Stimulated activated naive CD8-positive, alpha-beta T cell treated with anti-CD3 and anti-CD28 coated beads, Interleukin-15, Interleukin-2, amounts not matched to agents 100 U/mL and 50 U/mL, for 24 hours (primary cell): ENCODE results near the gene MRM3.
"Not testable (repeated sequence)": the region's sequence is repeated elsewhere in the genome, so short reads cannot be mapped to it uniquely, and the experiment has no call there.

Experiments
- ATAC-seq: fragments of 150-1000 bp; cut with Tn5 transposase; one replicate; pipeline ENCODE4 v1.10.0; 2021
- DNase-seq: peaks from one replicate; pipeline ENCODE4 v3.0.0; 2021

The MRM3 gene

GRCh38 chr17:753418-753817, 28.7 kb upstream of the MRM3 start:
- DNase-seq (no peak), ATAC-seq (no peak)

GRCh38 chr17:755319-755961, 26.7 kb upstream of the MRM3 start:
- not testable (repeated sequence) for ATAC-seq, DNase-seq

- ATAC-seq, DNase-seq: not testable (repeated sequence)
Measured at GRCh38 chr17:756010-756567, 26.1 kb upstream of the MRM3 start.

- DNase-seq, result no peak
- no peak for ATAC-seq
Measured at GRCh38 chr17:759964-760363, 22.2 kb upstream of the MRM3 start.

- DNase-seq, result no peak
Measured at GRCh38 chr17:760371-760770, 21.8 kb upstream of the MRM3 start.

GRCh38 chr17:767076-767475, 15.1 kb upstream of the MRM3 start:
- ATAC-seq (no peak), DNase-seq (no peak)

More at GRCh38 chr17:760371-760770, 21.8 kb upstream of the MRM3 start:
- no peak for ATAC-seq

GRCh38 chr17:773016-773415, 9.1 kb upstream of the MRM3 start:
- DNase-seq, result no peak

GRCh38 chr17:773467-774312, 8.5 kb upstream of the MRM3 start:
- peak; percentile 32 for DNase-seq
- peak; percentile 65 for ATAC-seq

More at GRCh38 chr17:773016-773415, 9.1 kb upstream of the MRM3 start:
- no peak for ATAC-seq

GRCh38 chr17:774313-774584, 7.9 kb upstream of the MRM3 start:
- ATAC-seq (no peak), DNase-seq (no peak)

- DNase-seq (no peak), ATAC-seq (no peak)
Measured at GRCh38 chr17:778096-778495, 4.1 kb upstream of the MRM3 start.

GRCh38 chr17:784143-784542, 2.0 kb downstream of the MRM3 start:
- peak; percentile 37 for ATAC-seq
- no peak for DNase-seq

GRCh38 chr17:785901-786300, 3.7 kb downstream of the MRM3 start:
- DNase-seq, ATAC-seq: not testable (repeated sequence)

GRCh38 chr17:787641-788221, 5.6 kb downstream of the MRM3 start:
- ATAC-seq (no peak), DNase-seq (no peak)

GRCh38 chr17:788551-788950, 6.4 kb downstream of the MRM3 start:
- ATAC-seq (no peak), DNase-seq (no peak)

- DNase-seq (no peak), ATAC-seq (no peak)
Measured at GRCh38 chr17:789160-789840, 7.1 kb downstream of the MRM3 start.

- not testable (repeated sequence) for ATAC-seq, DNase-seq
Measured at GRCh38 chr17:789931-790873, 8.0 kb downstream of the MRM3 start.

GRCh38 chr17:790874-791247, 8.7 kb downstream of the MRM3 start:
- not testable (repeated sequence) for ATAC-seq, DNase-seq

- no peak for DNase-seq
- ATAC-seq, result no peak
Measured at GRCh38 chr17:791829-792228, 9.7 kb downstream of the MRM3 start.

GRCh38 chr17:792277-792676, 10.1 kb downstream of the MRM3 start:
- no peak for ATAC-seq
- DNase-seq, result no peak

- ATAC-seq, result peak; percentile 66
- peak; percentile 58 for DNase-seq
Measured at GRCh38 chr17:794876-795275, 12.7 kb downstream of the MRM3 start.

GRCh38 chr17:795276-795675, 13.1 kb downstream of the MRM3 start:
- DNase-seq, result no peak
- no peak for ATAC-seq
